Glutamatergic neuron (in vitro differentiated cells): ENCODE data around the gene ICAM3. TPM values are rescaled to one million over a fixed set of nuclear protein-coding genes. Genes with fewer than 3 reads are reported as not detected.
A peak's percentile ranks its signal among the peaks of the same experiment; 100 is the strongest.

Source experiments
- DNase-seq: peaks from one replicate; pipeline ENCODE4 v3.0.0; 2022
- H3K27ac Mint-ChIP-seq: one replicate; pipeline ENCODE4 v1.8.0; 2020; ENCODE audit warnings: mild to moderate bottlenecking, mixed read lengths, inconsistent platforms; ENCODE audit not compliant: unreplicated experiment
- H3K27me3 Mint-ChIP-seq: one replicate; pipeline ENCODE4 v1.8.0; 2020; ENCODE audit warnings: mild to moderate bottlenecking, moderate library complexity, mixed read lengths, inconsistent platforms; ENCODE audit not compliant: unreplicated experiment
- H3K36me3 Mint-ChIP-seq: one replicate; pipeline ENCODE4 v1.8.0; 2020; ENCODE audit warnings: mild to moderate bottlenecking, mixed read lengths, inconsistent platforms; ENCODE audit not compliant: unreplicated experiment
- H3K4me1 Mint-ChIP-seq: one replicate; pipeline ENCODE4 v1.8.0; 2020; ENCODE audit warnings: mild to moderate bottlenecking, low read depth, mixed read lengths, inconsistent platforms; ENCODE audit not compliant: unreplicated experiment
- H3K4me3 Mint-ChIP-seq: one replicate; pipeline ENCODE4 v1.8.0; 2020; ENCODE audit warnings: mild to moderate bottlenecking, mixed read lengths, inconsistent platforms; ENCODE audit not compliant: unreplicated experiment
- H3K9me3 Mint-ChIP-seq: one replicate; pipeline ENCODE4 v1.8.0; 2020; ENCODE audit warnings: mild to moderate bottlenecking, moderate library complexity, mixed read lengths, inconsistent platforms; ENCODE audit not compliant: unreplicated experiment
- total RNA-seq: library from RNA; stranded (reverse); fragmentation: NEBNext Ultra II Directional; extraction: Animal tissue kit (Norgen Biotek cat#: 25700); gene quantifications from one replicate; pipeline ENCODE4 v1.2.1, GENCODE V29; 2021; ENCODE audit not compliant: unreplicated experiment
- TF ChIP-seq, protein P1 (sequence below): fragments of 200-600 bp; sonication (generic); IDR thresholded peaks from one replicate; pipeline ENCODE4 v1.5.0; 2021; ENCODE audit not compliant: partially characterized antibody, unreplicated experiment

ICAM3 gene
- total RNA-seq, 1 donor from 2014 or later: 2.0 TPM

DNA sequence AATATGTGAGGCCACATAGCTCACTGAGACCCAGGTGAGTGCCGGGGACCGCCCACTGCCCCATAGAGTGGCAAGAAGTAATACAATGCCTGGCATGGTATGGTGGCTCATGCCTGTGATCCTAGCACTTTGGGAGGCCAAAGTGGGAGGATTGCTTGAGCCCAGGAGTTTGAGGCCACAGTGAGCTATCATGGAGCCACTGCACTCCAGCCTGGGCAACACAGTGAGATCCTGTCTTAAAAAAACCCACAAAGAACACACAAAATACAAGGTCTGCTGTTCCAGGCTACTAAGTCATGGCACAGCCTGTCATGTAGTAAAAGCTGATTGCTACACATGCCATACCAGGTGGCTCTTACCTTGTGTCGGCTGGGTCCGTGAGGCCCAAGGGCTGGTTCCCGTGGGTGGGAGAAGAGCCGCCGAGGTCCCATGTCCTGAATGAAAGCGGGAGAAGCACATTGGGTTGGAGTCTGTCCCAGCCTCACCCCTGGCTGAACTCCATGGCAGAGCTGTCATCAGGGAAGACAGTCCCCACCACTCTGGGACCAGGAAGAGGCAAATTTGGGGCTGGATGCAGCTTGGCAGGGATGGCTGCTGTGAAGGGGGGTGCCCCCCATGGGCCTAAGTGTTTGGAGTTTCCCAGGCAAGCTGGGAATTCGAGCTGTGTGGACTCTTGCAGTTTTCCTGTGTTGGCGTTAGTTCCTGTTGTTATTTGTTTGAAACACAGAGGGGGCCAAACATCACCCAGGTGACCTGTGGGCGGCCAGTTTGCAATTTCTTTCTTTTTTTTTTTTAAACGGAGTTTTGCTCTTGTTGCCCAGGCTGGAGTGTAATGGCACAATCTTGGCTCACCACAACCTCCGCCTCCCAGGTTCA is 20.4 kb downstream of the ICAM3 start:
- peaks cover 9% of the 10 kb centered on the region for H3K27me3 Mint-ChIP-seq
- H3K27ac Mint-ChIP-seq: no peak overlapping the region
- TF ChIP-seq, protein P1, sequence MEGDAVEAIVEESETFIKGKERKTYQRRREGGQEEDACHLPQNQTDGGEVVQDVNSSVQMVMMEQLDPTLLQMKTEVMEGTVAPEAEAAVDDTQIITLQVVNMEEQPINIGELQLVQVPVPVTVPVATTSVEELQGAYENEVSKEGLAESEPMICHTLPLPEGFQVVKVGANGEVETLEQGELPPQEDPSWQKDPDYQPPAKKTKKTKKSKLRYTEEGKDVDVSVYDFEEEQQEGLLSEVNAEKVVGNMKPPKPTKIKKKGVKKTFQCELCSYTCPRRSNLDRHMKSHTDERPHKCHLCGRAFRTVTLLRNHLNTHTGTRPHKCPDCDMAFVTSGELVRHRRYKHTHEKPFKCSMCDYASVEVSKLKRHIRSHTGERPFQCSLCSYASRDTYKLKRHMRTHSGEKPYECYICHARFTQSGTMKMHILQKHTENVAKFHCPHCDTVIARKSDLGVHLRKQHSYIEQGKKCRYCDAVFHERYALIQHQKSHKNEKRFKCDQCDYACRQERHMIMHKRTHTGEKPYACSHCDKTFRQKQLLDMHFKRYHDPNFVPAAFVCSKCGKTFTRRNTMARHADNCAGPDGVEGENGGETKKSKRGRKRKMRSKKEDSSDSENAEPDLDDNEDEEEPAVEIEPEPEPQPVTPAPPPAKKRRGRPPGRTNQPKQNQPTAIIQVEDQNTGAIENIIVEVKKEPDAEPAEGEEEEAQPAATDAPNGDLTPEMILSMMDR: no peak
- H3K4me1 Mint-ChIP-seq: peaks cover 5% of the 10 kb centered on the region
- no peak overlapping the region for H3K4me3 Mint-ChIP-seq
- H3K9me3 Mint-ChIP-seq: peaks cover 7% of the 10 kb centered on the region
- no peak for DNase-seq
- H3K36me3 Mint-ChIP-seq: no peaks in the 10 kb centered on the region

DNA sequence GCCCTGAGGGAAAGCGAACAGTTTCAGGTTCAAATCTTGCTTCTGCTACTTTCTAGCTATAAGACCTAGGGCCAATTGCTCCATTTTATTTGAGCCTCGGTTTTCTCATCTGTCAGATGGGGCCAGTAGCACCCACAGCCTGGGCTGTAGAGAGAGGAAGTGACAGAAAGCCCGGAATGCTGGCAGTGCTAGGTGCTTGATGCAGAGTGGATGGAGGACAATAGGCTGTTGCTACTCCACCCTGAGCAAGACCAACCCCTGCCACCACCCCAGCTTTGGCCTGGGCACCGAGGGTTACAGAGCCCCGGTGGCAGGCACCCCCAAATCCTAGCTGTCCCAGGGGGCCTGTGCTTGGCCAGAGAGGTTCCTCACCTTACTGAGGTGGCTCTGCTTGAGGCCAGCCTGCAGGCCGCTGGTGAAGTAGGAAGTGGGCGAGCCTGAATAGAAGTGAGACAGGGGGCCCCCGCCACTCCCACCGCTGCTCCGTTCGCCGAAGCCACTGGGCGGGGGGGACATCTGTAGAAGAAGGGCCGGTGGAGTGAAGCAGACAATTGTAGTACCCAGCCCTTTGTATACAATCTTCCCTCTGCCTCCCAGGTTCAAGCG is 21.5 kb downstream of the ICAM3 start:
- TF ChIP-seq, protein P1: no peak
- no peak for DNase-seq
- Mint-ChIP-seq H3K4me3 (no peak overlapping the region), H3K4me1 (peaks cover 5% of the 10 kb centered on the region), H3K9me3 (peaks cover 7% of the 10 kb centered on the region), H3K36me3 (peaks cover 3% of the 10 kb centered on the region), H3K27ac (no peak overlapping the region), H3K27me3 (peaks cover 11% of the 10 kb centered on the region)

DNA sequence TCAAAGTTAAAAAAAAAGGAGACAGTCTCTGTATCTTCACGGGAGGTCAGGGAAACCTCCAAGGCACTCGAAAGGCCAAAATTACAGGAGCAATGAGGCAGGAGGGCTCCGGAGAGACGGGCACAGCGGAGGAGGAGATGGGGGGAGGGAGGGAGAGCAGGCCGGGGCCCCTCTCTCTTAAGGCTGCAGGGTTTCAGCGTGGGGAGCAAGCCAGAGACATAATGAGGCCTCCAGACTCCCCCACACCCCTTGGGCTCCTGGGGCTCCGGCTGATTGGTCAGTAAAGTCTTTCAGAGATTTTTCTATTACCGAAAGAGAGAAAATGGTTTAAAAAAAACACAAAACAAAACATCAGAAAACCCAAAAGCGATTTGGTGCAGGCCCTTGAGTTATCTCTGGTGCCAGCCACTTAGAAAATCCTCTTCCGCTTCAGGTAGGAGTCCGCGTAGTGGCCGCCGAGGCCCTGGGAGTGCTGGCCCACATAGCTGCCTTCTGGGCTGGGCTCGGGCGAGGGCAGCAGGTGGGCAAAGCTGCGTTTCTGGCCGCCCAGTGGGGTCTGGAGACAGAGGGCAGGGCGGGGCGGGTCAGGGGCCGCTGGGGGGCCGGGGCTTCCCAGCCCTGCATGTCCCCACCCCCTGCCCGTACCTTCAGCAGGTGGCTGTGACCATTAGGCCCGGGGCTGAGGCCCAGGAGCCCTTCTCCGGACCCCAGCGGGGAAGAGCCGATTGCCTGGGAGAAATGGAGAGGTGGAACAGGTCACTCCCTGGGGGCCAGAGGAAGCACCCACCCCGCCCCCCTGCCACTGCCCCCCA is 22.2 kb downstream of the ICAM3 start:
- TF ChIP-seq, protein P1: no peak
- no peak for DNase-seq
- Mint-ChIP-seq H3K4me1 (peaks cover 5% of the 10 kb centered on the region), H3K9me3 (peaks cover 7% of the 10 kb centered on the region), H3K36me3 (peaks cover 4% of the 10 kb centered on the region), H3K27me3 (peaks cover 11% of the 10 kb centered on the region), H3K4me3 (peak overlapping the region; percentile 25), H3K27ac (peak overlapping the region; percentile 22)

DNA sequence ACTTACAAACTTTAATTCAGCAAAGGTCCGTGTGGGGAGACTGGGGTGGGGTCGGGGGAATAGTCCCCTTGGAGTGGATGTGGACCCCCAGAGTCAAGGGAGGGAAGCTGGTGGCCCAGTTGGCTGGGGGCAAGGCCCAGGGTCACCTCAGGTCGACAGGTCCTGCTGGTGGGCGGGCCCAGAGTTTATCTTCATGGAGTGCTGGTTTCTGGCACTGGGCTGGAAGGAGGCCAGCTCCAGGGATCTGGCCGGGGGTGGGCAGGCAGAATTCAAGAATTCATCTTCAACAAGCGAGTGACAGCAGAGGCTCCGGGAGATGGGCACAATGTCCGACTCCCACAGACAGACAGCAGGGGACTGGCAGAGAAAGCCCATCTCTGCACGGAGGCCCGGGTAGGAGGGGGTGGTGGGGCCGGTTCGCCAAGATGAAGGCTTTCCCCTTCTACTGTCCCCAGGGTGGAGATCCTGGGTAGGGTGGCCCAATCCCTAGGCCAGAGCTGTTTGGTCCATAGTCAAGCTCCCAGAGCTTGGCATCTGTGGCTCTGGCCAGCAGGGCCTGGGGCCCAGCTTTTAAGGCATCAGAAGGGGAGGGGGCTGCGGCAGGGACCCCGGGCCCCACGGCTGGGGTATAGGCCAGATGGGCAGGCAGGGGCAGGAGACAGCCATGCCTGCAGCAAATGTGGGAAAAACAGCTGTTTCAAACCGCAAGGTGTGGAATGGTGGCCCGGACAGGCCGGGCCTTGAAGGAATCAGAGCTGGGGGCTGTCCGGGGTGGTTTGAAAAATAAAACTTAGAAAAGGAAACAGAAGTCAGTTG is 23.0 kb downstream of the ICAM3 start:
- TF ChIP-seq, protein P1: no peak
- H3K36me3 Mint-ChIP-seq: peaks cover 4% of the 10 kb centered on the region
- peaks cover 5% of the 10 kb centered on the region for H3K4me1 Mint-ChIP-seq
- peak overlapping the region; percentile 95 for H3K27ac Mint-ChIP-seq
- no peak for DNase-seq
- peaks cover 7% of the 10 kb centered on the region for H3K9me3 Mint-ChIP-seq
- H3K27me3 Mint-ChIP-seq: peaks cover 8% of the 10 kb centered on the region
- H3K4me3 Mint-ChIP-seq: peak overlapping the region; percentile 76
